Stimulated activated naive CD4-positive, alpha-beta T cell treated with Interleukin-2 at 50 U/mL for 16 hours (primary cell): Measurements from ENCODE around the gene RNF11.
"Not testable (repeated sequence)": the region's sequence is repeated elsewhere in the genome, so short reads cannot be mapped to it uniquely, and the experiment has no call there.

ENCODE experiments used
- DNase-seq: peaks from one replicate; lab custom pipeline; 2025; lab: John Stamatoyannopoulos, UW

The RNF11 gene

GRCh38 chr1:51228471-51228870 is 7.6 kb upstream of the RNF11 start:
- not testable (repeated sequence) for DNase-seq

GRCh38 chr1:51230501-51231078 is 5.5 kb upstream of the RNF11 start:
- DNase-seq: no peak

- DNase-seq: no peak
Observed at GRCh38 chr1:51231120-51231519, 5.0 kb upstream of the RNF11 start.

- no peak for DNase-seq
Observed at GRCh38 chr1:51231896-51232295, 4.2 kb upstream of the RNF11 start.

- DNase-seq: not testable (repeated sequence)
Observed at GRCh38 chr1:51234236-51234635, 1.8 kb upstream of the RNF11 start.

GRCh38 chr1:51234721-51235425 is 1.2 kb upstream of the RNF11 start:
- DNase-seq: peak; percentile 28

- peak; percentile 43 for DNase-seq
Observed at GRCh38 chr1:51236531-51237350, 668 bp downstream of the RNF11 start.

- no peak for DNase-seq
Observed at GRCh38 chr1:51237351-51238033, 1.4 kb downstream of the RNF11 start.

- no peak for DNase-seq
Observed at GRCh38 chr1:51238034-51238403, 1.9 kb downstream of the RNF11 start.

GRCh38 chr1:51240084-51240483 is 4.0 kb downstream of the RNF11 start:
- DNase-seq: no peak

- no peak for DNase-seq
Observed at GRCh38 chr1:51241119-51241518, 5.0 kb downstream of the RNF11 start.

GRCh38 chr1:51242546-51242945 is 6.5 kb downstream of the RNF11 start:
- DNase-seq: no peak

GRCh38 chr1:51247022-51247421 is 10.9 kb downstream of the RNF11 start:
- DNase-seq: no peak

- DNase-seq: no peak
Observed at GRCh38 chr1:51247499-51247898, 11.4 kb downstream of the RNF11 start.

GRCh38 chr1:51249445-51249844 is 13.4 kb downstream of the RNF11 start:
- no peak for DNase-seq

GRCh38 chr1:51250729-51251128 is 14.7 kb downstream of the RNF11 start:
- not testable (repeated sequence) for DNase-seq

GRCh38 chr1:51251165-51251564 is 15.1 kb downstream of the RNF11 start:
- DNase-seq: not testable (repeated sequence)

- no peak for DNase-seq
Observed at GRCh38 chr1:51252366-51252765, 16.3 kb downstream of the RNF11 start.

GRCh38 chr1:51253691-51254090 is 17.6 kb downstream of the RNF11 start:
- DNase-seq: no peak

- no peak for DNase-seq
Observed at GRCh38 chr1:51255331-51255730, 19.3 kb downstream of the RNF11 start.

GRCh38 chr1:51263147-51263877 is 27.2 kb downstream of the RNF11 start:
- no peak for DNase-seq

GRCh38 chr1:51264451-51264850 is 28.4 kb downstream of the RNF11 start:
- DNase-seq: no peak
